ENCODE data around the gene CA11. TPM values are rescaled to one million over a fixed set of nuclear protein-coding genes. Genes with fewer than 3 reads are reported as not detected.

CA11 gene
- total and polyA plus RNA-seq, 9 of the 15 experiments (the other 6 are each of a cell fraction or from before 2014, with no cell fraction given): 2.9 to 19.9 (median 8.3) TPM

DNA sequence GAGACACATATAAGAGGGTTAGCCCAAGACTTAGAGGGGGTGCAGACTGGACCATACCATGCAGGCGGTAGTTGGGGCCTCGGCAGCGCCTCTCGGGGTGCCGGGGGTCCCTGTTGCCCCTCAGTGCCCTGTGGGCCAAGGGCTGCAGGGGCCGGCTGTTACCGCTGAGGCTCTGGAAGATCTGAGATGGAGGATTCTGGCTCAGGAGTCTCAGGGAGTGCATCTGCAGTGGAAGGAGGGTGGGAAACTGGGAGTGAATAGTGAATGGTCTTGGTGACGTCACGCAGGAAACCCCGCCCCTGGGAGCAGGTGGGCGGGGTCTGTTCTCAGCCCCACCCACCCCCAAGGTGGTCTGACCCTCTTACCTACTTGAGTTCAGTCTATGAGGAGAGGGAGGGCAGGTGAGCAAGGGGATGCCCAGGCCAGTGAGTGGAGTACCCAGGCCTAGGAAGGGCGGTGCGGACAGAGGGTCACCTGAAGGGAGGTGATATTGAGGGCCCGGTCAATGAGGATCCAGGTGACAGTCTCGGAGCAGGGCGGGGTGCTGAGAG is 7.1 kb downstream of the CA11 start (continued):
- TF ChIP-seq, protein P1, sequence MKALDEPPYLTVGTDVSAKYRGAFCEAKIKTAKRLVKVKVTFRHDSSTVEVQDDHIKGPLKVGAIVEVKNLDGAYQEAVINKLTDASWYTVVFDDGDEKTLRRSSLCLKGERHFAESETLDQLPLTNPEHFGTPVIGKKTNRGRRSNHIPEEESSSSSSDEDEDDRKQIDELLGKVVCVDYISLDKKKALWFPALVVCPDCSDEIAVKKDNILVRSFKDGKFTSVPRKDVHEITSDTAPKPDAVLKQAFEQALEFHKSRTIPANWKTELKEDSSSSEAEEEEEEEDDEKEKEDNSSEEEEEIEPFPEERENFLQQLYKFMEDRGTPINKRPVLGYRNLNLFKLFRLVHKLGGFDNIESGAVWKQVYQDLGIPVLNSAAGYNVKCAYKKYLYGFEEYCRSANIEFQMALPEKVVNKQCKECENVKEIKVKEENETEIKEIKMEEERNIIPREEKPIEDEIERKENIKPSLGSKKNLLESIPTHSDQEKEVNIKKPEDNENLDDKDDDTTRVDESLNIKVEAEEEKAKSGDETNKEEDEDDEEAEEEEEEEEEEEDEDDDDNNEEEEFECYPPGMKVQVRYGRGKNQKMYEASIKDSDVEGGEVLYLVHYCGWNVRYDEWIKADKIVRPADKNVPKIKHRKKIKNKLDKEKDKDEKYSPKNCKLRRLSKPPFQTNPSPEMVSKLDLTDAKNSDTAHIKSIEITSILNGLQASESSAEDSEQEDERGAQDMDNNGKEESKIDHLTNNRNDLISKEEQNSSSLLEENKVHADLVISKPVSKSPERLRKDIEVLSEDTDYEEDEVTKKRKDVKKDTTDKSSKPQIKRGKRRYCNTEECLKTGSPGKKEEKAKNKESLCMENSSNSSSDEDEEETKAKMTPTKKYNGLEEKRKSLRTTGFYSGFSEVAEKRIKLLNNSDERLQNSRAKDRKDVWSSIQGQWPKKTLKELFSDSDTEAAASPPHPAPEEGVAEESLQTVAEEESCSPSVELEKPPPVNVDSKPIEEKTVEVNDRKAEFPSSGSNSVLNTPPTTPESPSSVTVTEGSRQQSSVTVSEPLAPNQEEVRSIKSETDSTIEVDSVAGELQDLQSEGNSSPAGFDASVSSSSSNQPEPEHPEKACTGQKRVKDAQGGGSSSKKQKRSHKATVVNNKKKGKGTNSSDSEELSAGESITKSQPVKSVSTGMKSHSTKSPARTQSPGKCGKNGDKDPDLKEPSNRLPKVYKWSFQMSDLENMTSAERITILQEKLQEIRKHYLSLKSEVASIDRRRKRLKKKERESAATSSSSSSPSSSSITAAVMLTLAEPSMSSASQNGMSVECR (CRISPR knock-in tag; IDR thresholded peaks at IDR 0.05): 0 out of 2 replicates have a peak, but pooled peaks have one; percentile 61
- TF ChIP-seq HMGN3 (IDR thresholded peaks at IDR 0.05; ENCODE audit: borderline replicate concordance, extremely low read depth, insufficient read length, low read depth, low read length): peak; percentile 51
- TF ChIP-seq NONO (IDR thresholded peaks at IDR 0.05; ENCODE audit: low read depth in 2 of 2, low read length in 1 of 2): peak in 1 of 2 experiments; percentile 86; a peak in 2 of 4 replicates
- peak; percentile 67; the same call in 1 of the 2 replicates for TF ChIP-seq ATF1 (CRISPR knock-in tag; IDR thresholded peaks at IDR 0.05)
- TF ChIP-seq ATF1 (tag; IDR thresholded peaks at IDR 0.05): peak; percentile 97
- peak; percentile 3; the same call in 1 of the 2 replicates for TF ChIP-seq MTA1 (IDR thresholded peaks at IDR 0.05; ENCODE audit: borderline replicate concordance)
- no peak for TF ChIP-seq FOXM1 (IDR thresholded peaks at IDR 0.05; ENCODE audit: low read depth)
- 0 out of 2 replicates have a peak, but pooled peaks have one; percentile 28 for TF ChIP-seq FOXM1 (CRISPR knock-in tag; IDR thresholded peaks at IDR 0.05; ENCODE audit: low read depth)
- 0 out of 2 replicates have a peak, but pooled peaks have one; percentile 7 for TF ChIP-seq MIER1 (IDR thresholded peaks at IDR 0.05; ENCODE audit: low read depth)
- TF ChIP-seq POLR2B (IDR thresholded peaks at IDR 0.05; ENCODE audit: low read depth, partially characterized antibody): peak; percentile 16
- TF ChIP-seq CBFA2T2 (conservative IDR thresholded peaks at IDR 0.05): no peak

Measured in K562 (cell line).